GM21447 (cell line): Measurements from ENCODE around the gene HRH1.

Experiments used
- ATAC-seq: cut with Tn5 transposase; IDR thresholded peaks from one replicate; pipeline ENCODE4 v1.9.1; 2021; ENCODE audit not compliant: unreplicated experiment

The HRH1 gene

GRCh38 chr3:11275926-11276325, 121.6 kb downstream of the HRH1 start:
- ATAC-seq: no peak

- ATAC-seq: no peak
Observed at GRCh38 chr3:11276901-11277300, 122.6 kb downstream of the HRH1 start.

GRCh38 chr3:11282250-11283138, 128.2 kb downstream of the HRH1 start:
- no peak for ATAC-seq

- no peak for ATAC-seq
Observed at GRCh38 chr3:11283139-11283475, 128.8 kb downstream of the HRH1 start.

- ATAC-seq: no peak
Observed at GRCh38 chr3:11284011-11284410, 129.7 kb downstream of the HRH1 start.

- no peak for ATAC-seq
Observed at GRCh38 chr3:11285471-11285870, 131.2 kb downstream of the HRH1 start.

GRCh38 chr3:11287404-11287803, 133.1 kb downstream of the HRH1 start:
- ATAC-seq: no peak

- ATAC-seq: no peak
Observed at GRCh38 chr3:11288021-11288491, 133.8 kb downstream of the HRH1 start.

GRCh38 chr3:11288786-11289637, 134.7 kb downstream of the HRH1 start:
- peak; percentile 68 for ATAC-seq

- no peak for ATAC-seq
Observed at GRCh38 chr3:11289864-11290263, 135.6 kb downstream of the HRH1 start.

GRCh38 chr3:11290743-11291680, 136.7 kb downstream of the HRH1 start:
- ATAC-seq: peak; percentile 42

- ATAC-seq: no peak
Observed at GRCh38 chr3:11291808-11292207, 137.5 kb downstream of the HRH1 start.

GRCh38 chr3:11297126-11297525, 142.8 kb downstream of the HRH1 start:
- ATAC-seq: no peak

GRCh38 chr3:11300970-11301369, 146.7 kb downstream of the HRH1 start:
- peak; percentile 93 for ATAC-seq

- ATAC-seq: no peak
Observed at GRCh38 chr3:11302444-11302843, 148.2 kb downstream of the HRH1 start.

GRCh38 chr3:11304175-11304574, 149.9 kb downstream of the HRH1 start:
- no peak for ATAC-seq

- ATAC-seq: no peak
Observed at GRCh38 chr3:11305509-11305908, 151.2 kb downstream of the HRH1 start.

GRCh38 chr3:11306817-11307589, 152.7 kb downstream of the HRH1 start:
- ATAC-seq: peak; percentile 86

GRCh38 chr3:11307830-11308432, 153.6 kb downstream of the HRH1 start:
- ATAC-seq: no peak

- no peak for ATAC-seq
Observed at GRCh38 chr3:11310258-11310657, 156.0 kb downstream of the HRH1 start.
